ACHN (cell line): ENCODE measurements around the gene SRSF1.
"Not testable (repeated sequence)": the region's sequence is repeated elsewhere in the genome, so short reads cannot be mapped to it uniquely, and the experiment has no call there.

ENCODE experiments used
- DNase-seq: peaks from one replicate; pipeline ENCODE4 v3.0.0-alpha.2; 2015
- in situ Hi-C: cut with HindIII; loops from 2 replicates; pipeline ENCODE4 v1.10.0; 2017; ENCODE audit warnings: low sequenced_read_pairs, low pct_ligation_motif_present, low pct_unique_long_range_greater_than_20kb

Gene SRSF1

GRCh38 chr17:57976594-57976993 lies 30.5 kb downstream of the SRSF1 start:
- no peak for DNase-seq
- in situ Hi-C loops = no loop called here

- no peak for DNase-seq
- in situ Hi-C loops = no loop called here
These were observed 32.0 kb downstream of the SRSF1 start for GRCh38 chr17:57975044-57975443.

- DNase-seq, in situ Hi-C loops: not testable (repeated sequence)
These were observed 32.8 kb downstream of the SRSF1 start for GRCh38 chr17:57974053-57974824.

- DNase-seq = no peak
- in situ Hi-C loops = no loop called here
These were observed 34.9 kb downstream of the SRSF1 start for GRCh38 chr17:57972151-57972550.

GRCh38 chr17:57971572-57971971 lies 35.5 kb downstream of the SRSF1 start:
- in situ Hi-C loops = no loop called here
- no peak for DNase-seq

GRCh38 chr17:57970710-57971109 lies 36.3 kb downstream of the SRSF1 start:
- no peak for DNase-seq
- in situ Hi-C loops = no loop called here

GRCh38 chr17:57968456-57968855 lies 38.6 kb downstream of the SRSF1 start:
- no peak for DNase-seq
- in situ Hi-C loops = no loop called here

- in situ Hi-C loops = no loop called here
- no peak for DNase-seq
These were observed 40.2 kb downstream of the SRSF1 start for GRCh38 chr17:57966875-57967274.

GRCh38 chr17:57966246-57966645 lies 40.8 kb downstream of the SRSF1 start:
- DNase-seq = no peak
- in situ Hi-C loops = no loop called here

- no peak for DNase-seq
- in situ Hi-C loops = no loop called here
These were observed 41.4 kb downstream of the SRSF1 start for GRCh38 chr17:57965521-57966160.

GRCh38 chr17:57963149-57963511 lies 43.9 kb downstream of the SRSF1 start:
- in situ Hi-C loops = no loop called here
- DNase-seq = no peak

GRCh38 chr17:57962279-57963148 lies 44.5 kb downstream of the SRSF1 start:
- DNase-seq = no peak
- in situ Hi-C loops = no loop called here

- in situ Hi-C loops = no loop called here
- no peak for DNase-seq
These were observed 47.1 kb downstream of the SRSF1 start for GRCh38 chr17:57959929-57960328.

GRCh38 chr17:57958391-57958790 lies 48.7 kb downstream of the SRSF1 start:
- in situ Hi-C loops, DNase-seq: not testable (repeated sequence)

GRCh38 chr17:57957886-57958285 lies 49.2 kb downstream of the SRSF1 start:
- no peak for DNase-seq
- in situ Hi-C loops = no loop called here

GRCh38 chr17:57957120-57957850 lies 49.8 kb downstream of the SRSF1 start:
- in situ Hi-C loops = no loop called here
- DNase-seq = no peak

- DNase-seq = no peak
- in situ Hi-C loops = no loop called here
These were observed 50.5 kb downstream of the SRSF1 start for GRCh38 chr17:57956291-57957119.
